Common myeloid progenitor, CD34-positive (primary cell): ENCODE data around the gene EPN2.
A peak's percentile ranks its signal among the peaks of the same experiment; 100 is the strongest.

ENCODE experiments used
- CTCF ChIA-PET: fragments of 350-600 bp; sonication (Branson Sonifier 250); formaldehyde crosslinking; loops from one replicate; lab custom pipeline; 2021; ENCODE audit warnings: antibody characterized with exemption; lab: Charles Lee
- POLR2A ChIA-PET: fragments of 350-600 bp; sonication (Branson Sonifier 250); formaldehyde crosslinking; loops from one replicate; lab custom pipeline; 2021; ENCODE audit warnings: antibody characterized with exemption; lab: Charles Lee
- DNase-seq, 3 donors: peaks; one replicate each; pipeline versions ENCODE4 v3.0.0 to v3.0.0-alpha.2; 2013
- H3K27ac ChIP-seq, 2 experiments: 1 replicate in 1 of 2; 2 replicates in 1 of 2; pipeline ENCODE4 v1.7.0; 2013; ENCODE audit warnings: inconsistent platforms in 2 of 2, low read length in 2 of 2, mild to moderate bottlenecking in 2 of 2, low read depth in 1 of 2, moderate library complexity in 1 of 2; ENCODE audit not compliant: severe bottlenecking in 2 of 2, insufficient read depth in 1 of 2, poor library complexity in 1 of 2
- H3K27me3 ChIP-seq, 5 experiments: replicated peaks in 2 of 5; 1 replicate in 3 of 5; 2 replicates in 2 of 5; pipeline versions ENCODE4 v1.6.1 to v1.7.0; 2013; ENCODE audit warnings: low read length in 4 of 5, mild to moderate bottlenecking in 2 of 5, moderate library complexity in 2 of 5, inconsistent platforms in 1 of 5; ENCODE audit not compliant: insufficient read depth in 5 of 5, control insufficient read depth in 4 of 5
- H3K36me3 ChIP-seq, 4 experiments: 1 replicate in 2 of 4; 2 replicates in 2 of 4; pipeline versions ENCODE4 v1.6.1 to v1.7.0; 2013; ENCODE audit warnings: low read length in 3 of 4, control low read depth in 1 of 4, mild to moderate bottlenecking in 1 of 4; ENCODE audit not compliant: control insufficient read depth in 4 of 4, insufficient read depth in 4 of 4
- H3K4me1 ChIP-seq, 4 experiments: 1 replicate in 3 of 4; 2 replicates in 1 of 4; pipeline versions ENCODE4 v1.6.1 to v1.7.1; 2013; ENCODE audit warnings: low read length in 3 of 4, mild to moderate bottlenecking in 3 of 4, control low read depth in 1 of 4, inconsistent platforms in 1 of 4, moderate library complexity in 1 of 4; ENCODE audit not compliant: control insufficient read depth in 4 of 4, insufficient read depth in 4 of 4; ENCODE audit errors: control extremely low read depth in 1 of 4
- H3K4me3 ChIP-seq, 7 experiments: 1 replicate in 4 of 7; 2 replicates in 3 of 7; pipeline versions ENCODE4 v1.5.1 to v1.7.0; 2013; ENCODE audit warnings: mild to moderate bottlenecking in 7 of 7, low read length in 6 of 7, moderate library complexity in 6 of 7, inconsistent platforms in 2 of 7, low read depth in 2 of 7, control low read depth in 1 of 7; ENCODE audit not compliant: insufficient read depth in 4 of 7, control insufficient read depth in 1 of 7; ENCODE audit errors: extremely low read depth in 1 of 7
- H3K9me3 ChIP-seq, 5 experiments: 1 replicate in 4 of 5; 2 replicates in 1 of 5; pipeline versions ENCODE4 v1.6.1 to v1.7.1; 2013; ENCODE audit warnings: low read length in 4 of 5, mild to moderate bottlenecking in 2 of 5, inconsistent platforms in 1 of 5, low read depth in 1 of 5, moderate library complexity in 1 of 5; ENCODE audit not compliant: control insufficient read depth in 4 of 5, insufficient read depth in 2 of 5; ENCODE audit errors: control extremely low read depth in 1 of 5
- WGBS: methylation state at CpG from one replicate; pipeline ENCODE4 v1.1.5; 2013; ENCODE audit not compliant: insufficient coverage; 5-methylcytosine and 5-hydroxymethylcytosine counted together

EPN2 gene

DNA sequence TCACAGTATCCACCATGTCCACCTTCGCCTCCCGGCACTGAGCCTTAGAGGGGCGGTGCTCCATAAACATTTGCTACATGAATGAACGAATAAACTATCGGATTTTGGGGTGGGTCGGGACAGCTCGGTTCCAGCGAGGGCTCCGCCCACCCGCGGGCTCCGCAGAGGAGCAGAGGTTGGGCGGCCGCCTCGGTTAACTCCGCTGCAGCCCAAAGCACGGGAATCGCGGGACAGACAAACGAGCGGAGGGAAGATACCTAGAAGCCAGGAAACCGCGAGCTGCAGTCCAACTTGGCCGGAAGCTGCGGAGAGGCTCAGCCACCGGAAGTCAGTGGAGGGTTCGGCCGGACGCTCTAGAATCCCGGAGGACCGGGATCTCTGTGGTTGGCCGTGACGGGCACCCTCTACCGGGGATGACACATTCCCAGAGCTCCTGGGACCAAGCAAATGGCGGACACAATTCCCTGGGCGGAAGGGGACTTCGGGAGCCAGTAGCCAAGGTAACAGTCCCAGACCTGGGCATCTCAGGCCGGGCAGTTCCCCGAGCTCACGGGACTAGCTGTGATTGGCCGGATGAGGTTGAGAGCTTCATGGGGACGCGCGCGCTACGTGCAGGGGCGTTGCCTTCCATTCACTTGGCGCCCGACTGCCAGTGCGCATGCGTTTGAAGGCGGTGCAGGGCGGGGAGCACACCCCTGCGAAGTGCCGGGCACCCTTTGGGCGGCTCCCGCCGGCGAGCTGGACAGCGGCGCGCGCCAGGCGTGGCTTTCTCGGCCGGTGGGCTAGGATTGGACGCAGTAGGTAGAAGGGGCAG lies 140.6 kb downstream of the EPN2 start:
- CTCF ChIA-PET: interaction anchor here (0.7 to 2.0 kb wide), 11 partner anchors 9 to 72 kb away, joined by 3 to 8 read pairs (median 4); partner anchors contain the start of gene B9D1
- Histone ChIP-seq H3K27ac (peak overlapping the region; percentile 25 to 84), H3K27me3 (peaks cover 0 to 6% (median 2%) of the 10 kb centered on the region in 5 experiments), H3K9me3 (no peaks in the 10 kb centered on the region), H3K36me3 (peaks cover 2 to 30% (median 17%) of the 10 kb centered on the region in 4 experiments), H3K4me3 (peak overlapping the region; percentile 78 to 98 (median 90)), H3K4me1 (peaks cover 6 to 21% (median 17%) of the 10 kb centered on the region in 4 experiments)
- POLR2A ChIA-PET: interaction anchor here (1.0 kb wide), 2 partner anchors 11 to 156 kb away, joined by 3 to 9 read pairs; no protein-coding TSS in a partner anchor
- DNase-seq: peak; percentile 97 to 99 (median 99)
- WGBS: under 1% methylated on average over 63 of the region's 67 CpGs

DNA sequence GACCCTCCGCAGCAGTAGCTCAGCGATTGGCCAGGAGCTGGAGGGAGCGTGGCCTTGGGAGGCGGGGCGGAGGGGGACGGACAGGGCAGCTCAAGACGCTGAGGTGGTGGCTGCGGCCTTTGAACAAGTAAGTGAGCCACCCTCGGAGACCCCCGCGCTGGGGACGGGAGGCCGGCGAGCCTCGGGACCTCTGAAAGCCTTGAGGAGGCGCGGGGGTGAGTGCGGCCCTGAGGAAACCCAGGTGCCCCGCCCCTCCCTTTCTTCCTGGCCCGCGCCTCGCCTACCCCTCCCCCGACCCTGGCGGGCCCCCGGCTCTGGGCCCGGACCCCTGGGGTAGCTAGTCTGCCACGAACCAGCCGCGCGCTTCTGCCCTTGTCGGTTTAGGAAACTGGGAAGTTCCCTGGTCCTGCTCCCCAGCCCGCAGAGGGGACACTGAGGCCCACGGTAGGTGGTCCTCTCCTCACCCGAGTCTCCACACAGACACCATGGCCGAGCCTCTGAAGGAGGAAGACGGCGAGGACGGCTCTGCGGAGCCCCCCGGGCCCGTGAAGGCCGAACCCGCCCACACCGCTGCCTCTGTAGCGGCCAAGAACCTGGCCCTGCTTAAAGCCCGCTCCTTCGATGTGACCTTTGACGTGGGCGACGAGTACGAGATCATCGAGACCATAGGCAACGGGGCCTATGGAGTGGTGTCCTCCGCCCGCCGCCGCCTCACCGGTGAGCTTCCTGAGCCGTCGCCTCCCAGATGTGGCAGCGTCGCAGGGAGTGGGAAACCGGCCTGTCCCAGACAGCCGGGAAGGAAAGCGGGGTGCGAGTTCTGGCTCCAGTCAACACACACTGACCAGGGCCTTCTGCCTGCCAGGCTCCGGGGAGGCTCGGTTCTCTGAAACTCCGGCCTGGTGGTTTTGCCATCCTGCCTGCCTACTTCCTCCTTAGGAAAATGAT lies 141.5 kb downstream of the EPN2 start, which contains the start of gene MAPK7:
TSS of gene MAPK7 (plus strand) at position 83 of the 945 bp plus-strand sequence. CDS start at position 486, 403 bp downstream.
- POLR2A ChIA-PET: interaction anchor here (1.0 kb wide), 1 partner anchor 10 kb away, joined by 9 read pairs; no protein-coding TSS in a partner anchor
- DNase-seq: no peak
- Histone ChIP-seq H3K4me1 (peaks cover 6 to 19% (median 14%) of the 10 kb centered on the region in 4 experiments), H3K4me3 (peak within 1 kb of the TSS; percentile 78 to 98 (median 90)), H3K9me3 (no peaks in the 10 kb centered on the region), H3K27ac (peak within 1 kb of the TSS; percentile 25 to 84), H3K27me3 (peaks cover 0 to 4% (median 1%) of the 10 kb centered on the region in 5 experiments), H3K36me3 (peaks cover 7 to 37% (median 21%) of the 10 kb centered on the region in 4 experiments)
- CTCF ChIA-PET: interaction anchor here (0.7 to 2.3 kb wide), 12 partner anchors 9 to 73 kb away, joined by 3 to 8 read pairs (median 4); partner anchors contain the start of gene B9D1
- 19% methylated on average over 56 of the region's 69 CpGs for WGBS

DNA sequence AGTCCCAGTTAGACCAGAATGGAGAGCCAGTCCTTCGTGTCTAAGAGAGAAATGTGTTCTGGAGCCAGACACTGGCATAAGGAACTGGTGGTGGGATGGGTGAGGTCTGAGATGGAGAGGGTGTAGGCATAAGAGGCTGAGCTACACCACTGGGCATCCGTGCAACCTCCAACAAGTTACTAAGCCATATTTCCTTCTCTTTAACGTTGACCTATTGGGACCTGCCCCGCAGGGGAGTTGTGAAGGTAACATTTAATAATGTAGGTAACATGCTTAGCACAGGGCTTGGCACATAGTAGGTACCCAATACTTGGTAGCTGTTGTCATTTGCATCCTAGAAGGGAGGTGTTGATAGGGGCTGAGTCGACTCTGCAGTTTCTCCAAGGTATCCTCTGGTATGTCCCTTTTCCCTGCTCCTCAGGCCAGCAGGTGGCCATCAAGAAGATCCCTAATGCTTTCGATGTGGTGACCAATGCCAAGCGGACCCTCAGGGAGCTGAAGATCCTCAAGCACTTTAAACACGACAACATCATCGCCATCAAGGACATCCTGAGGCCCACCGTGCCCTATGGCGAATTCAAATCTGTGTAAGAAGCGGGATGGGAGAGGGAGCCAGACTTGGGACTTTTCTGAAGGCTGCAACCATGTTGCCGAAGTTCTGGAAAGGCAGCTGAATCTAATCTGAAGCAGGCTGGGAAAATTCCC lies 142.3 kb downstream of the EPN2 start:
- CTCF ChIA-PET: interaction anchor here (0.6 to 2.3 kb wide), 3 partner anchors 14 to 509 kb away, joined by 3 to 8 read pairs (median 3); partner anchors contain the start of gene B9D1
- Histone ChIP-seq H3K36me3 (peaks cover 10 to 42% (median 21%) of the 10 kb centered on the region in 4 experiments), H3K9me3 (no peaks in the 10 kb centered on the region), H3K27me3 (no peaks in the 10 kb centered on the region), H3K4me1 (peaks cover 6 to 25% (median 21%) of the 10 kb centered on the region in 4 experiments), H3K4me3 (peak overlapping the region in 6 of 7 experiments; percentile 25 to 98 (median 90)), H3K27ac (no peak overlapping the region)
- POLR2A ChIA-PET: no interaction called here
- 92% methylated on average over 10 of the region's 13 CpGs for WGBS
- no peak for DNase-seq

DNA sequence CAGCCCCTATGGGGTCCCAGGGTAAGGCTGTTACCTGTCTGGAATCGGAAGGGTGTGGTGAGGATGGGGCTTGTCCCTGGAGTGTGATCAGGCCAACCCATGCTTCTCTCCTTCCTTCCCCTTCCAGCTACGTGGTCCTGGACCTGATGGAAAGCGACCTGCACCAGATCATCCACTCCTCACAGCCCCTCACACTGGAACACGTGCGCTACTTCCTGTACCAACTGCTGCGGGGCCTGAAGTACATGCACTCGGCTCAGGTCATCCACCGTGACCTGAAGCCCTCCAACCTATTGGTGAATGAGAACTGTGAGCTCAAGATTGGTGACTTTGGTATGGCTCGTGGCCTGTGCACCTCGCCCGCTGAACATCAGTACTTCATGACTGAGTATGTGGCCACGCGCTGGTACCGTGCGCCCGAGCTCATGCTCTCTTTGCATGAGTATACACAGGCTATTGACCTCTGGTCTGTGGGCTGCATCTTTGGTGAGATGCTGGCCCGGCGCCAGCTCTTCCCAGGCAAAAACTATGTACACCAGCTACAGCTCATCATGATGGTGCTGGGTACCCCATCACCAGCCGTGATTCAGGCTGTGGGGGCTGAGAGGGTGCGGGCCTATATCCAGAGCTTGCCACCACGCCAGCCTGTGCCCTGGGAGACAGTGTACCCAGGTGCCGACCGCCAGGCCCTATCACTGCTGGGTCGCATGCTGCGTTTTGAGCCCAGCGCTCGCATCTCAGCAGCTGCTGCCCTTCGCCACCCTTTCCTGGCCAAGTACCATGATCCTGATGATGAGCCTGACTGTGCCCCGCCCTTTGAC lies 143.5 kb downstream of the EPN2 start:
- H3K27ac ChIP-seq: no peak overlapping the region
- ChIA-PET CTCF (interaction anchor here (1.1 to 2.3 kb wide), 3 partner anchors 10 to 33 kb away, joined by 3 to 8 read pairs (median 3); partner anchors contain the start of gene B9D1), POLR2A (no interaction called here)
- DNase-seq: no peak
- 97% methylated on average over 28 of the region's 29 CpGs for WGBS
- H3K4me1 ChIP-seq: peaks cover 8 to 37% (median 32%) of the 10 kb centered on the region in 4 experiments
- H3K36me3 ChIP-seq: peaks cover 10 to 42% (median 21%) of the 10 kb centered on the region in 4 experiments
- H3K27me3 ChIP-seq: no peaks in the 10 kb centered on the region
- no peak overlapping the region for H3K4me3 ChIP-seq
- H3K9me3 ChIP-seq: no peaks in the 10 kb centered on the region

DNA sequence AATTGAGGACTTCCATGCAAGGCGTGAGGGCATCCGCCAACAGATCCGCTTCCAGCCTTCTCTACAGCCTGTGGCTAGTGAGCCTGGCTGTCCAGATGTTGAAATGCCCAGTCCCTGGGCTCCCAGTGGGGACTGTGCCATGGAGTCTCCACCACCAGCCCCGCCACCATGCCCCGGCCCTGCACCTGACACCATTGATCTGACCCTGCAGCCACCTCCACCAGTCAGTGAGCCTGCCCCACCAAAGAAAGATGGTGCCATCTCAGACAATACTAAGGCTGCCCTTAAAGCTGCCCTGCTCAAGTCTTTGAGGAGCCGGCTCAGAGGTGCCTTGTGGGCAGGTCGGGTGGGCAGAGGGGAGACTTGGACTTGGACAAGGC lies 144.2 kb downstream of the EPN2 start:
- WGBS: 93% methylated on average over 7 of the region's 7 CpGs
- Histone ChIP-seq H3K4me3 (no peak overlapping the region), H3K27me3 (no peaks in the 10 kb centered on the region), H3K27ac (no peak overlapping the region), H3K4me1 (peaks cover 11 to 43% (median 38%) of the 10 kb centered on the region in 4 experiments), H3K36me3 (peaks cover 10 to 42% (median 21%) of the 10 kb centered on the region in 4 experiments), H3K9me3 (no peaks in the 10 kb centered on the region)
- DNase-seq: no peak
- ChIA-PET POLR2A (no interaction called here), CTCF (interaction anchor here (1.1 to 2.3 kb wide), 2 partner anchors 18 to 32 kb away, joined by 3 to 8 read pairs; partner anchors contain the start of gene B9D1)
